ENCODE measurements around the gene PRPSAP1.

The PRPSAP1 gene

DNA sequence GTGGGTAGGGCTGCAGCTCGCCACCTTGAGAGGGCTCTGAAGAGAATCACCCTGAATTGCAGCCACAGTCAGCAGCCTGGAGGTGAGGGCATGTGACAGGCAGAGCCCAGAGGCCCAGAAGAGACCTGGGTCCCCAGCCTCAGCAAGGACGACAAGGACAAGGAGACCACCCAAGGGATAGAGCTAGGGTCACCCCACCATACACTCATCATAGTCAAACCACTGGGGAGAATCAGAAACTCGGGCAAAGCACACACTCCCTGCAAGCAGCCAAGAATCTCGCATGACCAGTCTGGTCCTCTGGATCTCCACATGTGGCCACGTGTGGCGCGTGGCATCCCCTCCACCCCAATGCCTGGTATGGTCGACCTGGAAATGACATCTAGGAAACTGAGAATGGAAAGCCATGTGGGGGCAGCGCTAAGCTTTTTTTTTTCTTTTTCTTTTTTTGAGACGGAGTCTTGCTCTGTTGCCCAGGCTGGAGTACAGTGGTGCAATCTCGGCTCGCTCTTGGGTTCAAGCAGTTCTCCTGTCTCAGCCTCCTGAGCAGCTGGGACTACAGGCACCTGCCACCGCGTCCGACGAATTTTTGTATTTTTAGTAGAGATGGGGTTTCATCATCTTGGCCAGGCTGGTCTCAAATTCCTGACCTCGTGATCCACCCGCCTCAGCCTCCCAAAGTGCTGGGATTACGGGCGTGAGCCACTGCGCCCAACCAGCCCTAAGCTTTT, 26.1 kb upstream of the PRPSAP1 start:
- Histone ChIP-seq H3K27ac (ENCODE audit: extremely low read depth, low read depth, low read length) (no peak overlapping the region), H3K9me3 (ENCODE audit: control insufficient read depth, insufficient read depth, low read depth, low read length) (no peaks in the 10 kb centered on the region), H3K36me3 (ENCODE audit: control insufficient read depth in 2 of 2, insufficient read depth in 1 of 2, low read length in 2 of 2) (no peaks in the 10 kb centered on the region), H3K4me3 (ENCODE audit: low read depth, low read length) (no peak overlapping the region), H3K4me1 (ENCODE audit: control insufficient read depth, insufficient read depth, low read length) (peaks cover 4% of the 10 kb centered on the region; the same call in 1 of the 2 replicates)
- ChIA-PET POLR2A (interaction anchor here (0.6 to 1.0 kb wide), 2 partner anchors 15 to 135 kb away, joined by 4 to 5 read pairs; no protein-coding TSS in a partner anchor), CTCF (interaction anchor here (1.1 to 4.0 kb wide), 7 partner anchors 10 to 80 kb away, joined by 3 to 17 read pairs (median 5); partner anchors contain the start of gene PRPSAP1)
- TF ChIP-seq, protein P1, sequence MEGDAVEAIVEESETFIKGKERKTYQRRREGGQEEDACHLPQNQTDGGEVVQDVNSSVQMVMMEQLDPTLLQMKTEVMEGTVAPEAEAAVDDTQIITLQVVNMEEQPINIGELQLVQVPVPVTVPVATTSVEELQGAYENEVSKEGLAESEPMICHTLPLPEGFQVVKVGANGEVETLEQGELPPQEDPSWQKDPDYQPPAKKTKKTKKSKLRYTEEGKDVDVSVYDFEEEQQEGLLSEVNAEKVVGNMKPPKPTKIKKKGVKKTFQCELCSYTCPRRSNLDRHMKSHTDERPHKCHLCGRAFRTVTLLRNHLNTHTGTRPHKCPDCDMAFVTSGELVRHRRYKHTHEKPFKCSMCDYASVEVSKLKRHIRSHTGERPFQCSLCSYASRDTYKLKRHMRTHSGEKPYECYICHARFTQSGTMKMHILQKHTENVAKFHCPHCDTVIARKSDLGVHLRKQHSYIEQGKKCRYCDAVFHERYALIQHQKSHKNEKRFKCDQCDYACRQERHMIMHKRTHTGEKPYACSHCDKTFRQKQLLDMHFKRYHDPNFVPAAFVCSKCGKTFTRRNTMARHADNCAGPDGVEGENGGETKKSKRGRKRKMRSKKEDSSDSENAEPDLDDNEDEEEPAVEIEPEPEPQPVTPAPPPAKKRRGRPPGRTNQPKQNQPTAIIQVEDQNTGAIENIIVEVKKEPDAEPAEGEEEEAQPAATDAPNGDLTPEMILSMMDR (tag by site-specific recombination; IDR thresholded peaks at IDR 0.05), result no peak
- peak; percentile 71; the same call in 1 of the 2 replicates for TF ChIP-seq ZNF121 (tag by site-specific recombination; IDR thresholded peaks at IDR 0.05)
- no peak for TF ChIP-seq ZNF133 (tag by site-specific recombination; IDR thresholded peaks at IDR 0.05)

DNA sequence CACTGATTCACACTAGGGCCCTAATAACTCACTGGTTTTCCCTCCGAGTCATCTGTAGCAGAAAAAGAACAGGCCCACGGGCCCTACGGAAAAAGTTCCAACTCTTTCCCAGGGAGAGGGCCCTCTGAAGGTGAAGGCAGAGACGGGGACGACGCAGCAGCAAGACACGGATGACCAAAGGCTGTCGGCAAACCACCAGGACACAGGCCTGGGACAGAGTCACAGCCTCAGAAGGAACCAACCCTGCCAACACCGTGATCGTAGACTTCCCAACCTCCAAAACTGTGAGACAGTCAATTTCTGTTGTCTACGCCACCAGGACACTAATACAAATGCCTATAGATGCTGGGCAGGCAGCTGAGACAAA, 25.5 kb upstream of the PRPSAP1 start:
- Histone ChIP-seq H3K36me3 (ENCODE audit: control insufficient read depth in 2 of 2, insufficient read depth in 1 of 2, low read length in 2 of 2) (no peaks in the 10 kb centered on the region), H3K27ac (ENCODE audit: extremely low read depth, low read depth, low read length) (no peak overlapping the region), H3K9me3 (ENCODE audit: control insufficient read depth, insufficient read depth, low read depth, low read length) (no peaks in the 10 kb centered on the region), H3K4me1 (ENCODE audit: control insufficient read depth, insufficient read depth, low read length) (peaks cover 4% of the 10 kb centered on the region; the same call in 1 of the 2 replicates), H3K4me3 (ENCODE audit: low read depth, low read length) (no peak overlapping the region)
- POLR2A ChIA-PET, result interaction anchor here (1.6 kb wide), 1 partner anchor 25 kb away, joined by 6 read pairs; the partner anchor contains the start of gene PRPSAP1
- TF ChIP-seq ZNF837 (tag by site-specific recombination; IDR thresholded peaks at IDR 0.05) (no peak), ZNF169 (tag by site-specific recombination; IDR thresholded peaks at IDR 0.05) (no peak), ZNF19 (tag by site-specific recombination; IDR thresholded peaks at IDR 0.05; ENCODE audit: low read depth) (no peak), ZNF791 (tag by site-specific recombination; IDR thresholded peaks at IDR 0.05) (no peak), ZNF202 (tag by site-specific recombination; IDR thresholded peaks at IDR 0.05; ENCODE audit: borderline replicate concordance) (no peak), ZNF132 (tag by site-specific recombination; IDR thresholded peaks at IDR 0.05; ENCODE audit: borderline replicate concordance) (no peak), TRIM28 (IDR thresholded peaks at IDR 0.05; ENCODE audit: borderline replicate concordance, low read length) (no peak), ZNF843 (tag by site-specific recombination; IDR thresholded peaks at IDR 0.05) (no peak), OVOL3 (tag by site-specific recombination; IDR thresholded peaks at IDR 0.05) (no peak), ZNF157 (tag by site-specific recombination; IDR thresholded peaks at IDR 0.05) (no peak), ZNF24 (tag by site-specific recombination; IDR thresholded peaks at IDR 0.05) (no peak), ZNF561 (tag by site-specific recombination; IDR thresholded peaks at IDR 0.05; ENCODE audit: borderline replicate concordance) (no peak), ZNF112 (tag by site-specific recombination; IDR thresholded peaks at IDR 0.05) (no peak), ZNF785 (tag by site-specific recombination; IDR thresholded peaks at IDR 0.05) (no peak), GFI1B (tag by site-specific recombination; IDR thresholded peaks at IDR 0.05) (no peak)
- TF ChIP-seq, protein P2, sequence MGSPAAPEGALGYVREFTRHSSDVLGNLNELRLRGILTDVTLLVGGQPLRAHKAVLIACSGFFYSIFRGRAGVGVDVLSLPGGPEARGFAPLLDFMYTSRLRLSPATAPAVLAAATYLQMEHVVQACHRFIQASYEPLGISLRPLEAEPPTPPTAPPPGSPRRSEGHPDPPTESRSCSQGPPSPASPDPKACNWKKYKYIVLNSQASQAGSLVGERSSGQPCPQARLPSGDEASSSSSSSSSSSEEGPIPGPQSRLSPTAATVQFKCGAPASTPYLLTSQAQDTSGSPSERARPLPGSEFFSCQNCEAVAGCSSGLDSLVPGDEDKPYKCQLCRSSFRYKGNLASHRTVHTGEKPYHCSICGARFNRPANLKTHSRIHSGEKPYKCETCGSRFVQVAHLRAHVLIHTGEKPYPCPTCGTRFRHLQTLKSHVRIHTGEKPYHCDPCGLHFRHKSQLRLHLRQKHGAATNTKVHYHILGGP (tag by site-specific recombination; IDR thresholded peaks at IDR 0.05), result no peak
- TF ChIP-seq, protein P3, sequence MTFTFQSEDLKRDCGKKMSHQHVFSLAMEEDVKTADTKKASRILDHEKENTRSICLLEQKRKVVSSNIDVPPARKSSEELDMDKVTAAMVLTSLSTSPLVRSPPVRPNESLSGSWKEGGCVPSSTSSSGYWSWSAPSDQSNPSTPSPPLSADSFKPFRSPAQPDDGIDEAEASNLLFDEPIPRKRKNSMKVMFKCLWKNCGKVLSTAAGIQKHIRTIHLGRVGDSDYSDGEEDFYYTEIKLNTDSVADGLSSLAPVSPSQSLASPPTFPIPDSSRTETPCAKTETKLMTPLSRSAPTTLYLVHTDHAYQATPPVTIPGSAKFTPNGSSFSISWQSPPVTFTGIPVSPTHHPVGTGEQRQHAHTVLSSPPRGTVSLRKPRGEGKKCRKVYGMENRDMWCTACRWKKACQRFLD (tag by site-specific recombination; IDR thresholded peaks at IDR 0.05), result no peak
- CTCF ChIA-PET, result interaction anchor here (1.5 kb wide), 1 partner anchor 18 kb away, joined by 5 read pairs; no protein-coding TSS in a partner anchor

All from HEK293 (cell line).